Inflammatory macrophage treated with lipopolysaccharide for 4 hours (primary cell): ENCODE data around the gene ALX4.

Source experiments
- DNase-seq: peaks from one replicate; pipeline ENCODE4 v3.0.0-alpha.2; 2020

Gene ALX4

DNA sequence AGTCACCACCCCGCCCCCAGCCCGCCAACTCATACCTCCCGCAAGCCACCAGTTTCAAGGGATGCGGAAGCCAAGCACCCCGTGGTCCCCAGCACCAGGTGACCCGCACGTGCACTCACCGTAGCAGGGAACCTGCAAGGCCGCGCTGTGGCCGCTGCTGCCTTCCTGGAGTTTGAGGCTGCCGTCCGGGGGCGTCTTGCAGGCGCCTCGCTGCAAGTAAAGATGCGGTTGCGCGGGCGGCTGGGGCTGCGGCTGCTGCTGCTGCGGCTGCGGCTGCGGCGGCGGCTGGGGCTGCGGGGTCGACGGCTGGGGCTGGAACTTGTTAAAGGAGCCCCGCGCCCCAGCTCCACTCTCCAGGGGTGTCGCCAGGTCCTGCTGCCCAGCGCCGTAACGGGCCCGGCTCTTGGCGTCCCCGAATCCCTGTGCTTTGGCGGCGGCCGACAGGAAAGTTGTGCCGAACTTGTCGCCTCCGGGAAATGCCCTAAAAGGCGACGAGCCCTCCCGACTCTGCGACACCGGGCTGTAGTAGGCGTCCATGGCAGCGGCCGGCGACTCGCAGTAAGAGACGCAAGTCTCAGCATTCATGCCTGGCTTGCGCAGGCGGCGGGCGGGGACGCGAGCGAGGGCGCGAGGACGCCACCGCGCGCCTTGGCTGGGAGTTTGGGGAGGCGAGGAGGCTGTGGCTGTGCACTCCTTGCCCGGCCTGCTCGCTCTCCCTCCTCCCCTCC lies at the start of gene ALX4:
ALX4 (minus strand) TSS at position 662 of the 728 bp plus-strand sequence; CDS start at position 585, 77 bp downstream.
- no peak for DNase-seq

- DNase-seq: no peak
Measured at GRCh38 chr11:44359162-44359561, 49.2 kb upstream of the ALX4 start.

- no peak for DNase-seq
Measured at GRCh38 chr11:44358713-44359112, 48.8 kb upstream of the ALX4 start.

DNA sequence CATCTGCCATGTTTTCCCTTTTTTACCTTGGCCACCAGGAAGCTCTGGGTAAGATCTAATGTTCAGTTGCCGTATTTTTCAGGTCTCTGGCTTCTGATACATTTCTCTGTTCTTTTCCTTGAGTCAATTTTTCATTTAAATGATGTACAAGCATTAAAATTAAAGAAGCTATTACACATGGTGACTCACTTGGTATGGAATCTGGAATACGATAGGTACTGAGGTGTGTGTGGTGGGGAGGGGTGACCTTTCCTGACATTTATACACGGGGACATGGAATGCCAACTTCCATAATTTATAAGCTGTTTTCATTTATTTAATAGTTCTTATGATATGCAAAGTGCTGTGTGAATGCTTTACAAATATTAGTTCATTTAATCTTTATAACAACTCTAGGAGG lies 47.8 kb upstream of the ALX4 start:
- DNase-seq: no peak

DNA sequence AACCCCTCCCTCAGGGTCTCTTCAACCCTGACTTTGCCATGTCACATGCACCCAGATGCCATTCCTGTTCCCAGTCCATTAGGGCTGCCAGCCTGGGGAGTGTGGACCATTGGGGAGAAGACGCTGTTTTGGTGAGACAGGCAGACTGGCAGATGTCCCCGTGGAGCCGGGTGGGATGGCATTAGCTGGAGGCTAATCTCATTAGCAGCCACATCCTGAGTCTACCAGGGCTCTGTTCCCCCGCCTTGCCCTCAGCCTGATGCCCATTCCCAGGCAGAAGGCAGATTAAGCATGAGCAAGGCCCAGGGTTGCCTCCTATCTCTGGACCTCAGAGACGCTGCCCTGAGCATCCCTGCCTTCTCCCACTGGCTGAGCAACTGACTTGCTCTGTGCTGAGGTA lies 46.4 kb upstream of the ALX4 start:
- no peak for DNase-seq

- DNase-seq: peak; percentile 5
Measured at GRCh38 chr11:44351898-44352498, 42.1 kb upstream of the ALX4 start.

DNA sequence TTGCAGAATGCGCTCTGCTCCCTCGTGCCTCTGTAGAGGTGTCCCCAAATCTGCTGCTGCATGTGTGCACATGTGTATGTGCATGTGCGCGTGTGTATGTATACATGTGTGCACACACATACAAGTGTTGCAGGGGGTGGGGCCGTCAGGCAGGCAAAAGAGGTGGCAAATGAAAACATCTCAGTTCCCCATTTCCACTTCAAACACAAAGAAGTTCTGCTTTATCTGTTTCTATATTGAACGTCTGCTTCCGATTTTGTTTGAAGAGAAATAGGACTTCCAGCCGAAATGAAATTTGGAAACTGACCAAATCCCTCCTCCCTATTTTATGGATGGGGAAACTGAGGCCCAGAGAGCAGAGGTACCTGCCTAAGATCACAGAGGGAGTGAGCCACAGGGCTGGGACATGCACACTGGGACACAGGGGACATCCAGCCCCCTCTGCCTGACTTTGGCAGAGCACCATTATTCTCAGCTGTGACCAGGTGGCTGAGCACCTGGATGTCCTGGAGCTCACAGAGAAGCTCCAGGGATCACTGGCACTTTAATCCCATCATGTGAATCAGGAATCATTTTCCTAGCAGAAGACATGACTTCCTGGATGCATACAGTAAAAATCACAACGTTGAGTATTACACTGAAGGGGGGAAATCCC lies 41.2 kb upstream of the ALX4 start:
- DNase-seq: peak; percentile 22

- no peak for DNase-seq
Measured at GRCh38 chr11:44349328-44349727, 39.4 kb upstream of the ALX4 start.

DNA sequence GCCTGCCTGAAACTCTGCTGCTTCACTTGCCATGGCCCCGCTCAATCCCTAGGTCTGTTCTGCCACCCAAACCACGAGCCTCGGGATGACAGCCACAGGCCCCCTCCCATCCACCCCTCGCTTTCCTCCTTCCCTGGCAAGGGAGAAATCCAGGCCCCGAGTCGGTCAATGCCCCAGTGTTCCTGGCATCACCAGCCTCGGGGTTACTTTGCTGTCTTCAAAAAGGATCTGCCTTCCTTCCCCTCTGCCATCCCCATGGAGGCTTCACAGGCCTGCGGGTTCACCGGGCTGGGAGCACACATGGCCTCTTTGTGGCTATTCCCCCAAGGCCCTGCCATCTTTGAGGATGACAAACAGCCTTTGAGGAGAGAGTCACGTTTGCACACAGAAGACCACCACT lies 38.8 kb upstream of the ALX4 start:
- DNase-seq: no peak

- DNase-seq: no peak
Measured at GRCh38 chr11:44348114-44348513, 38.2 kb upstream of the ALX4 start.

GRCh38 chr11:44347538-44347937 lies 37.6 kb upstream of the ALX4 start:
- no peak for DNase-seq

- no peak for DNase-seq
Measured at GRCh38 chr11:44346983-44347382, 37.0 kb upstream of the ALX4 start.

DNA sequence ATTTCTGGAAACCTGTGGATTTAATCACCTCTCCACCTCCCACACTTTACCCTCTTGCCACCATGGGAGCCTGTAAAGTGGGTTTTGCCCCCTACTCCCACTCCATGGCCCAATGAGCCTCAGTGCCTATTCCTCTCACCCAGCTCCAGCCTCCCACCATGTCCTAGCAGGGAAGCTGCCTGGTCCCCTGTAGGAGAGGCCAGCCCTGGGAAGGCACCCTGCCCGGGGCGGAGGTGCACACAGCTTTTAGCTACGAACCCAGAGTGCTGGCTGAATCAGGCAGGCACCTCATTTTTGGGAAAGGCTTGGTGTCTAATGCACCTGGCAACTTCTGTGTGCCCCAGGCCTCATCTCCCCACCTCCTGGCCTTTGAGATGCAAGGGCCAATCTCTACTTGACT lies 35.8 kb upstream of the ALX4 start:
- DNase-seq: no peak

DNA sequence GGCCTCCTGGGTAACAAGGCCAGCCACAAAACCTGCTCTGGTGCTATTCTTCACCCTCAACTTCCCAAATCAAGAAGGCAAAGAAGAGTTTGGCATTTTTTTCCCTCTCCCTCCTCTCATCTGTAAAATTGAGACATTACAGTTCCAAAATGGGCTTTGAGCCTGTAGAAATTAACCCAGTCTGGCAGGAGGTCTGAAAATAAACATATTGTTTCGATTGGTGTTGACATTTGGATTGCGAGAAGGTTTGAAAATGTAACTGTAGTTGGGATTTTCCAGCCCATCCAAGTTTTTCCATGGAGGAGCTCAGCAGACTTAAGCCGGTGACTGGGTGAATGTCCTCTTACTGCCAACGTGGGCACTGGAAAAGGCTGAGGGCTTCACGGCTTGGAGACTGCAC lies 35.0 kb upstream of the ALX4 start:
- DNase-seq: no peak

DNA sequence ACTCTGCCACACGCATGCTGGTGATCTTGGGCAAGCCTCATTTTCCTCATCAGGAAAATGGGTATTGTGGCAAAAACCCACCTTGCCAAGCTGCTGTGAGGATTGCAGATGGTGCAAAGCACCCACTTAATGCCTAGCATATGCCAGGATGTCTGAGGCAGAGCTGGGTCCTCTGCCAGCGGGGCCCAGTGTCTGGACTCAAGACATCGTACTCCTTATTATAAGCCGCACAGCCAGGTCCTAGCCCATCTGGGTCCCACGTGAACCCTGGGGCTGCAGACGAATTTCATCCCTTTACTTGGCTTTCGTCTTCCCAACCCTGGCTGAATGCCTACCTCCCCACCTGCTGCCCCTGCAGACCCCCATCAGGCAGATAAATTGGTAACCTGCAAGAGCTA lies 34.5 kb upstream of the ALX4 start:
- DNase-seq: no peak

- no peak for DNase-seq
Measured at GRCh38 chr11:44343778-44344422, 34.0 kb upstream of the ALX4 start.

GRCh38 chr11:44342616-44343015 lies 32.7 kb upstream of the ALX4 start:
- no peak for DNase-seq

- no peak for DNase-seq
Measured at GRCh38 chr11:44340656-44341055, 30.7 kb upstream of the ALX4 start.

GRCh38 chr11:44339530-44339883 lies 29.6 kb upstream of the ALX4 start:
- no peak for DNase-seq

GRCh38 chr11:44338698-44339529 lies 29.0 kb upstream of the ALX4 start:
- DNase-seq: no peak

GRCh38 chr11:44338026-44338425 lies 28.1 kb upstream of the ALX4 start:
- no peak for DNase-seq

DNA sequence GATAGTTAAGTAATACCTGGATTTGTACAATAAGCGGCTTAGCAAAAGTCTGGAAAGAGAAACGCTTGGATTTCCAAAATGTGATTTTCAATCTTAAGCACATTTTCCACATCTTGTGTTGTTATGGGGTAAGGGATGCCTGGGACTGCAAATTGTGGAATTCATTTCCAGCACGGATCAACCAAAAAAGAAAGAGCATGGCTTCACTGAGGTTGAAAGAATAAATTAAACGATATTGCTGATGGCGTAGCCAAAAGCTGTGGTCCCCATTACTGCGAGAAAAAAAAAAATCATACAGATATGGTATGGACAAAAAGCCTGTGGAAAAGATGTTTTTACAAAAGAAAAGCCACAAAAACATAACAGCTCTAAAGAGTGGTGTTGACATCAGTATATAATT lies 26.0 kb upstream of the ALX4 start:
- DNase-seq: no peak
